SK-N-SH (cell line): ENCODE data around the gene LHB. TPM values are rescaled to one million over a fixed set of nuclear protein-coding genes. Genes with fewer than 3 reads are reported as not detected.
A peak's percentile ranks its signal among the peaks of the same experiment; 100 is the strongest.

Experiments
- CTCF ChIA-PET: fragments of 300-600, 350-600 bp; formaldehyde crosslinking; extraction: SDS; loops from one replicate; lab custom pipeline; 2021; lab: Yijun Ruan, JAX
- POLR2A ChIA-PET: fragments of 350-600 bp; sonication (Branson Sonifier 250); formaldehyde crosslinking; extraction: SDS; loops from one replicate; lab custom pipeline; 2020; ENCODE audit warnings: antibody characterized with exemption, inconsistent platforms; lab: Yijun Ruan, JAX
- DNase-seq: peaks from one replicate; pipeline ENCODE4 v3.0.0; 2012
- H2AFZ ChIP-seq: fragments of 200-600 bp; sonication (generic); 2 replicates; pipeline ENCODE4 v1.8.1; 2016; ENCODE audit warnings: antibody characterized with exemption, mild to moderate bottlenecking, low read depth
- H3F3A ChIP-seq: fragments of 200-600 bp; sonication (generic); replicated peaks from 2 replicates; pipeline ENCODE3; 2016; ENCODE audit warnings: antibody characterized with exemption, mild to moderate bottlenecking; ENCODE audit not compliant: insufficient read depth
- H3K27ac ChIP-seq, 2 experiments: fragments of 200-500 bp in 1 of 2; fragments of 200-600 bp in 1 of 2; sonication (Bioruptor generic) in 1 of 2; sonication (generic), shearing (Covaris generic) in 1 of 2; 2 replicates each; pipeline versions ENCODE4 v1.5.1 to v1.6.1; 2014 to 2016; ENCODE audit warnings: low read depth in 2 of 2, inconsistent platforms in 1 of 2, low read length in 1 of 2, mild to moderate bottlenecking in 1 of 2, mixed read lengths in 1 of 2
- H3K27me3 ChIP-seq: fragments of 200-600 bp; sonication (generic), shearing (Covaris generic); 2 replicates; pipeline ENCODE4 v1.6.1; 2016; ENCODE audit warnings: mixed run types; ENCODE audit not compliant: insufficient read depth
- H3K36me3 ChIP-seq, 2 experiments: fragments of 200-500 bp in 1 of 2; fragments of 200-600 bp in 1 of 2; sonication (Bioruptor generic) in 1 of 2; sonication (generic) in 1 of 2; replicated peaks in 1 of 2; 2 replicates each; pipeline versions ENCODE3 to v1.5.1; 2014 to 2016; ENCODE audit warnings: low read length in 1 of 2, mild to moderate bottlenecking in 1 of 2; ENCODE audit not compliant: insufficient read depth in 2 of 2, control insufficient read depth in 1 of 2
- H3K4me1 ChIP-seq, 2 experiments: fragments of 200-500 bp in 1 of 2; fragments of 200-600 bp in 1 of 2; sonication (Bioruptor generic) in 1 of 2; sonication (generic), shearing (Covaris generic) in 1 of 2; 2 replicates each; pipeline versions ENCODE4 v1.5.1 to v1.6.1; 2014 to 2016; ENCODE audit warnings: low read depth in 1 of 2, low read length in 1 of 2, mixed run types in 1 of 2; ENCODE audit not compliant: insufficient read depth in 2 of 2, control insufficient read depth in 1 of 2
- H3K4me2 ChIP-seq: fragments of 200-600 bp; sonication (generic), shearing (Covaris generic); 2 replicates; pipeline ENCODE4 v1.6.1; 2017; ENCODE audit warnings: mixed run types
- H3K4me3 ChIP-seq, 2 experiments: fragments of 200-500 bp in 1 of 2; fragments of 200-600 bp in 1 of 2; sonication (Bioruptor generic) in 1 of 2; sonication (generic), shearing (Covaris generic) in 1 of 2; 2 replicates each; pipeline versions ENCODE4 v1.5.1 to v1.8.1; 2014 to 2016; ENCODE audit warnings: low read depth in 2 of 2, inconsistent platforms in 1 of 2, low read length in 1 of 2, mild to moderate bottlenecking in 1 of 2, mixed read lengths in 1 of 2, moderate library complexity in 1 of 2
- H3K79me2 ChIP-seq: fragments of 200-600 bp; sonication (generic); 2 replicates; pipeline ENCODE4 v1.8.1; 2017; ENCODE audit warnings: mild to moderate bottlenecking; ENCODE audit not compliant: insufficient read depth
- H3K9ac ChIP-seq: fragments of 200-600 bp; sonication (generic); 2 replicates; pipeline ENCODE4 v1.6.1; 2017; ENCODE audit warnings: mixed run types
- H3K9me2 ChIP-seq: fragments of 200-600 bp; sonication (generic); 2 replicates; pipeline ENCODE4 v1.6.1; 2017; ENCODE audit warnings: mixed run types
- H3K9me3 ChIP-seq: fragments of 200-600 bp; sonication (generic); 2 replicates; pipeline ENCODE4 v1.6.1; 2017; ENCODE audit warnings: mixed run types, mild to moderate bottlenecking, moderate library complexity
- H4K20me1 ChIP-seq: fragments of 200-600 bp; sonication (generic); 2 replicates; pipeline ENCODE4 v1.6.1; 2017; ENCODE audit warnings: mild to moderate bottlenecking, mixed run types; ENCODE audit not compliant: insufficient read depth
- CTCF ChIP-seq: fragments of 200-600 bp; sonication (generic); IDR thresholded peaks from 2 replicates; pipeline ENCODE4 v1.6.1; 2017; ENCODE audit warnings: antibody characterized with exemption, mild to moderate bottlenecking, moderate library complexity
- ELF1 ChIP-seq: IDR thresholded peaks from 2 replicates; pipeline ENCODE4 v1.4.0; 2012
- EZH2phosphoT487 ChIP-seq: fragments of 200-600 bp; sonication (generic); IDR thresholded peaks from 2 replicates; pipeline ENCODE4 v1.6.1; 2017; ENCODE audit warnings: low read depth, mixed run types, mild to moderate bottlenecking, antibody characterized with exemption, moderate library complexity, borderline replicate concordance
- FOXM1 ChIP-seq: IDR thresholded peaks from 2 replicates; pipeline ENCODE4 v1.4.0; 2012; ENCODE audit warnings: low read depth, mild to moderate bottlenecking
- JUND ChIP-seq: IDR thresholded peaks from 2 replicates; pipeline ENCODE4 v1.4.0; 2012
- MAX ChIP-seq: IDR thresholded peaks from 2 replicates; pipeline ENCODE4 v1.4.0; 2012; ENCODE audit warnings: low read depth
- MEF2A ChIP-seq: IDR thresholded peaks from 2 replicates; pipeline ENCODE4 v1.4.0; 2012; ENCODE audit warnings: low read depth, borderline replicate concordance
- MXI1 ChIP-seq: IDR thresholded peaks from 2 replicates; pipeline ENCODE4 v1.6.1; 2012; ENCODE audit warnings: mild to moderate bottlenecking, low read depth, low read length, improper control_type of control experiment
- POLR2AphosphoS5 ChIP-seq: IDR thresholded peaks from 2 replicates; pipeline ENCODE4 v1.6.1; 2012; ENCODE audit warnings: low read depth, low read length
- RCOR1 ChIP-seq: fragments of 150-350 bp; IDR thresholded peaks from 2 replicates; pipeline ENCODE4 v1.6.1; 2017; ENCODE audit warnings: antibody characterized with exemption, low read length
- RFX5 ChIP-seq: IDR thresholded peaks from 2 replicates; pipeline ENCODE4 v1.6.1; 2012; ENCODE audit warnings: mild to moderate bottlenecking, improper control_type of control experiment, low read length
- SIN3A ChIP-seq: IDR thresholded peaks from 2 replicates; pipeline ENCODE4 v1.6.1; 2012; ENCODE audit warnings: low read depth, mild to moderate bottlenecking, low read length, moderate library complexity, borderline replicate concordance
- SMC3 ChIP-seq: IDR thresholded peaks from 2 replicates; pipeline ENCODE4 v1.6.1; 2012; ENCODE audit warnings: low read depth, low read length, improper control_type of control experiment
- TAF1 ChIP-seq: IDR thresholded peaks from 2 replicates; pipeline ENCODE4 v1.6.1; 2012; ENCODE audit warnings: low read depth, mild to moderate bottlenecking, low read length, moderate library complexity, borderline replicate concordance
- TCF12 ChIP-seq: IDR thresholded peaks from 2 replicates; pipeline ENCODE4 v1.4.0; 2012
- WGBS: methylation state at CpG from one replicate; pipeline ENCODE4 v1.1.6; 2017; ENCODE audit warnings: low lambda C conversion rate; 5-methylcytosine and 5-hydroxymethylcytosine counted together
- polyA plus RNA-seq, 3 experiments: library from polyadenylated mRNA; depleted of rRNA; stranded (reverse); fragments of >200 nt; gene quantifications; 2 replicates each; pipeline ENCODE4 v1.2.3, GENCODE V29; 2012

The LHB gene
- polyA plus RNA-seq, 1 of the 3 experiments (the other 2 are of a cell fraction), result 0.13 TPM

DNA sequence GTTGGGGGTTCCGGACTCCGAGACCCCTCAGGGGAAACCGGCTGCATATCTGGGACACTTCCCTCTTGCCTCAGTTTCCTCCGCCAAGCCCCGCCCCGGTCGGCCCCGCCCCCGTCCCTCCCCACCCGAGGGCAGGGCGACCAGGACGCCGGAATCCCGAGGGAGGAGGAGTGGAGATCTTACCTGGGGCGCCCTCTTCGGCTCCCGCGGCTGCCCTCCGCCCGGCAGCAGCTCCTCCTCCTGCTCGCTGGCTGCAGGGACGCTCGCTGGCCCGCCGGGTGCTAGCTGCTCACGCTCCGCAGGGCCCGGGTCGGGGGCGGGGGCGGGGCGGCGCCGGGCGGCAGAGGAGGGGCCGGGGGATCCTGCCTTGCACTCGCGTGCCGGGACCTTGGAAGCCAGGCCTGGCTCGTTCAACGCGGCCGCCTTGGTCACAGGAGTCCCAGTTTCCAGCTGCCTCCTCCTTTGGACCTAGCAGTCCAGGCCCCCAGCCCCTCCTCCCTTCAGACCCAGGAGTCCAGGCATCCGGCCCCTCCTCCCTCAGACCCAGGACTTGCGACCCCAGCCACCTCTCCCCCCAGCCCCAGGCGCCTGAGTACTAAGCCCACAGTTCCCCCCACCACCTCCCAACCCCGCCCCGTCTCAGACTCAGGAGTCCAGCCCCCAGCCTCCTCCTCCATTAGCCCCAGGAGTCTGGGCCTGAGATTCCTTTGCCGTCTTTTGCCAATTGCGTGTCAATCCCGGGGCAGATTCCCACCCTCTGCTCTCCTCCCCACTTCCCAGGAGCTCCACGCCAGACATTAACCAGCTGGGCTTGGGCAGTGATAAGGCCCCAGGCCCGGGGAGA is 48.1 kb upstream of the LHB start, which contains the start of gene NTF4:
TSS of gene NTF4 (minus strand) at position 51 of the 844 bp plus-strand sequence. CDS start 2,821 bp downstream, outside the sequence.
- Histone ChIP-seq H3K27ac (no peak within 1 kb of the TSS), H4K20me1 (no peaks in the 10 kb centered on the region), H3K9ac (no peak within 1 kb of the TSS; the same call in 1 of the 2 replicates), H3K4me3 (peak within 1 kb of the TSS; percentile 16 to 30; a peak in 3 of 4 replicates), H3K4me2 (peak within 1 kb of the TSS; percentile 70; the same call in 1 of the 2 replicates), H3K79me2 (peaks cover 31% of the 10 kb centered on the region; the same call in 1 of the 2 replicates), H3K36me3 (no peaks in the 10 kb centered on the region), H3K27me3 (no peaks in the 10 kb centered on the region)
- POLR2A ChIA-PET, result no interaction called here
- CTCF ChIA-PET, result interaction anchor here (0.8 to 1.6 kb wide), 2 partner anchors 9 to 49 kb away, joined by 3 to 6 read pairs; partner anchors contain the start of gene LIN7B
- WGBS, result 33% methylated on average over 12 of the region's 53 CpGs
- TF ChIP-seq EZH2phosphoT487 (no peak), RCOR1 (no peak), POLR2AphosphoS5 (no peak), RFX5 (no peak), MXI1 (no peak), ELF1 (no peak), MEF2A (no peak)
- TF ChIP-seq, all 33 proteins: peak for 0
- H2AFZ ChIP-seq, result no peak within 1 kb of the TSS
- DNase-seq, result peak; percentile 88
- H3F3A ChIP-seq, result peaks cover 3% of the 10 kb centered on the region
- no peaks in the 10 kb centered on the region for H3K9me2 ChIP-seq
- no peaks in the 10 kb centered on the region for H3K9me3 ChIP-seq
- H3K4me1 ChIP-seq, result peaks cover 0 to 8% of the 10 kb centered on the region in 2 experiments; a peak in 1 of 4 replicates

DNA sequence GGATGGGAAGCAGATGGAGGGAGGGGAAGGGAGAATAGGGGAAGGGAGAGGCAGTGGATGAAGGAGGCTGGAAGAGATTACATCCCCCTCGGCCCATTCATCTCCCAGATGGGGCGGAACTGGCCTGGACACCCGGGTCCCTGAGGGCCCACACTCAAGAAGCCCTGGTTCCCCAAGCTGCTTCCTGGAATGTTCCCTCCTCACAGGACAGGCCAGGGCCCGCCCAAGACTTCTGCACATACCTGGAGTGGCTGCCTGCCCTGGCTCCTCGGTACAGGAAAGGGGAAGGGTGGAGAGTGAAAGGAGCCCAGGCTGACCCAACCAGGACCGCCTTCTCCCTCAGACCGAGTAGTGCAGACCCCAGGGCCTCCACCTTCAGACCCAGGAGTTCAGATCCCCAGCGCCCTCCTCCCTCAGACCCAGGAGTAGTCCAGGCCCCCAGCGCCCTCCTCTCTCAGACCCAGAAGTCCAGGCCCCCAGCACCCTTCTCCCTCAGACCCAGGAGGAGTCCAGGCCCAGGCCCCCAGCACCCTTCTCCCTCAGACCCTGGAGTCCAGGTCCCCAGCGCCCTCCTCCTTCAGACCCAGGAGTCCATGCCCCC is 47.2 kb upstream of the LHB start:
- no peak for TF ChIP-seq SMC3
- no peak for TF ChIP-seq TAF1
- TF ChIP-seq MXI1, result no peak
- no peak for TF ChIP-seq TCF12
- TF ChIP-seq SIN3A, result no peak
- TF ChIP-seq CTCF, result no peak
- TF ChIP-seq MAX, result no peak
- no peak for TF ChIP-seq JUND
- TF ChIP-seq FOXM1, result no peak
- Histone ChIP-seq H3K36me3 (no peaks in the 10 kb centered on the region), H3K27me3 (no peaks in the 10 kb centered on the region), H3K9ac (no peak overlapping the region; the same call in 1 of the 2 replicates), H3K4me1 (peaks cover 0 to 8% of the 10 kb centered on the region in 2 experiments; a peak in 2 of 4 replicates), H2AFZ (no peak overlapping the region), H3F3A (peaks cover 7% of the 10 kb centered on the region), H3K9me2 (no peaks in the 10 kb centered on the region), H3K27ac (no peak overlapping the region), H3K4me3 (peak overlapping the region; percentile 16 to 30; a peak in 3 of 4 replicates), H3K9me3 (no peaks in the 10 kb centered on the region), H3K4me2 (peak overlapping the region; percentile 70; the same call in 1 of the 2 replicates), H4K20me1 (no peaks in the 10 kb centered on the region), H3K79me2 (peaks cover 38% of the 10 kb centered on the region; the same call in 1 of the 2 replicates)
- DNase-seq, result peak; percentile 24
- ChIA-PET POLR2A (no interaction called here), CTCF (interaction anchor here (0.6 to 1.6 kb wide), 2 partner anchors 10 to 146 kb away, joined by 3 to 6 read pairs; no protein-coding TSS in a partner anchor)
- 52% methylated on average over 8 of the region's 10 CpGs for WGBS
